Esophagus muscularis mucosa (tissue), 4 donors: ENCODE measurements around the gene PRKCG. TPM values are rescaled to one million over a fixed set of nuclear protein-coding genes. Genes with fewer than 3 reads are reported as not detected.

Experiments used
- DNase-seq: peaks from one replicate; pipeline ENCODE4 v3.0.0-alpha.2; 2017; ENCODE audit errors: extremely low spot score
- H3K27ac ChIP-seq, 4 donors: fragments of 200-600 bp; sonication (generic); replicated peaks in 1 of 4; 1 replicate in 3 of 4; 2 replicates in 1 of 4; pipeline ENCODE4 v1.5.1; 2016 to 2019; ENCODE audit warnings: mild to moderate bottlenecking in 1 of 4
- H3K27me3 ChIP-seq, 4 donors: fragments of 200-600 bp; sonication (generic); one replicate each; pipeline versions ENCODE4 v1.5.1 to v1.6.0; 2016 to 2019
- H3K36me3 ChIP-seq, 4 donors: fragments of 200-600 bp; sonication (generic); one replicate each; pipeline ENCODE4 v1.5.1; 2016 to 2019
- H3K4me1 ChIP-seq, 4 donors: fragments of 200-600 bp; sonication (generic); one replicate each; pipeline ENCODE4 v1.5.1; 2016 to 2019
- H3K4me3 ChIP-seq, 4 donors: fragments of 200-600 bp; sonication (generic); 1 replicate in 2 of 4; 2 replicates in 2 of 4; pipeline ENCODE4 v1.5.1; 2016 to 2019; ENCODE audit warnings: mild to moderate bottlenecking in 4 of 4, moderate library complexity in 1 of 4
- H3K9me3 ChIP-seq, 4 donors: fragments of 200-600 bp; sonication (generic); 1 replicate in 3 of 4; 2 replicates in 1 of 4; pipeline ENCODE4 v1.5.1; 2016 to 2019
- EP300 ChIP-seq: sonication (generic); formaldehyde crosslinking; IDR thresholded peaks from one replicate; pipeline ENCODE4 v1.6.1; 2017; ENCODE audit warnings: antibody characterized with exemption
- POLR2A ChIP-seq: fragments of 450-650 bp; IDR thresholded peaks from one replicate; pipeline ENCODE4 v1.6.1; 2017; ENCODE audit warnings: antibody characterized with exemption, moderate library complexity, mild to moderate bottlenecking, low read depth
- POLR2AphosphoS5 ChIP-seq, 2 donors: sonication (generic); formaldehyde crosslinking; IDR thresholded peaks; one replicate each; pipeline ENCODE4 v1.6.1; 2017; ENCODE audit warnings: antibody characterized with exemption in 2 of 2
- WGBS: methylation state at CpG from one replicate; pipeline ENCODE4 v1.1.5; 2018; 5-methylcytosine and 5-hydroxymethylcytosine counted together
- intact Hi-C: fragments of 100-400 bp; cut with DNase I; formaldehyde crosslinking; loops from one replicate; pipeline ENCODE4 v1.15.1; 2023
- total RNA-seq, 4 donors: library from RNA; depleted of rRNA; stranded (reverse); fragments of >200 nt; gene quantifications; one replicate each; pipeline versions ENCODE4 v1.1.0 to v1.2.1, GENCODE V29; 2016
- TF ChIP-seq, protein P1 (sequence below), 3 experiments: fragments of 200-600 bp in 2 of 3; fragments of 450-650 bp in 1 of 3; sonication (generic) in 2 of 3; IDR thresholded peaks; one replicate each; pipeline ENCODE4 v1.5.1; 2017 to 2019; ENCODE audit warnings: antibody characterized with exemption in 3 of 3, mild to moderate bottlenecking in 2 of 3, moderate library complexity in 1 of 3

The PRKCG gene
- total RNA-seq, 4 donors from 2014 or later = not detected

DNA sequence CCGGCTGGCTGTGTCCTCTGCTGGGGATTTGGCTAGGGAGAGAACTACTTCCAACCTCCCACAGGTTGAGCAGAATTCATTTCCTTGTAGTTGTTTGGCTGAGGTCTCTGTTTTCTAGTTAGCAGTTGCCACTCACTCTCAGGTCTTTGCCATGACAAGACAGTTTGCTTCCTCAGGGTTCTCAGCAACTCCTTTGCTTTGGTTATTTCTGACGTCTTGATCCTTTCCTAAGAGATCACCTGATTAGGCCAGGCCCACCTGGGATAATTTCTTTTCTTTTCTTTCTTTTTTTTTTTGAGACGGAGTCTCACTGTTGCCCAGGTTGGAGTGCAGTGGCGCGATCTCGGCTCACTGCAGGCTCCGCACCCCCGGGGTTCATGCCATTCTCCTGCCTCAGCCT lies 71.4 kb downstream of the PRKCG start:
- no peak for TF ChIP-seq POLR2AphosphoS5 (IDR thresholded peaks at IDR 0.05)
- TF ChIP-seq POLR2A = no peak
- TF ChIP-seq, protein P1, sequence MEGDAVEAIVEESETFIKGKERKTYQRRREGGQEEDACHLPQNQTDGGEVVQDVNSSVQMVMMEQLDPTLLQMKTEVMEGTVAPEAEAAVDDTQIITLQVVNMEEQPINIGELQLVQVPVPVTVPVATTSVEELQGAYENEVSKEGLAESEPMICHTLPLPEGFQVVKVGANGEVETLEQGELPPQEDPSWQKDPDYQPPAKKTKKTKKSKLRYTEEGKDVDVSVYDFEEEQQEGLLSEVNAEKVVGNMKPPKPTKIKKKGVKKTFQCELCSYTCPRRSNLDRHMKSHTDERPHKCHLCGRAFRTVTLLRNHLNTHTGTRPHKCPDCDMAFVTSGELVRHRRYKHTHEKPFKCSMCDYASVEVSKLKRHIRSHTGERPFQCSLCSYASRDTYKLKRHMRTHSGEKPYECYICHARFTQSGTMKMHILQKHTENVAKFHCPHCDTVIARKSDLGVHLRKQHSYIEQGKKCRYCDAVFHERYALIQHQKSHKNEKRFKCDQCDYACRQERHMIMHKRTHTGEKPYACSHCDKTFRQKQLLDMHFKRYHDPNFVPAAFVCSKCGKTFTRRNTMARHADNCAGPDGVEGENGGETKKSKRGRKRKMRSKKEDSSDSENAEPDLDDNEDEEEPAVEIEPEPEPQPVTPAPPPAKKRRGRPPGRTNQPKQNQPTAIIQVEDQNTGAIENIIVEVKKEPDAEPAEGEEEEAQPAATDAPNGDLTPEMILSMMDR (IDR thresholded peaks at IDR 0.05) = no peak
- TF ChIP-seq EP300 = no peak
- peaks cover 0 to 96% (median 13%) of the 10 kb centered on the region in 4 donors for H3K27me3 ChIP-seq
- no peak overlapping the region for H3K4me3 ChIP-seq
- no peaks in the 10 kb centered on the region for H3K36me3 ChIP-seq
- DNase-seq = no peak
- no peaks in the 10 kb centered on the region for H3K9me3 ChIP-seq
- WGBS = 77% methylated on average over 8 of the region's 8 CpGs
- H3K4me1 ChIP-seq = no peaks in the 10 kb centered on the region
- intact Hi-C loops = no loop called here
- no peak overlapping the region for H3K27ac ChIP-seq

Other genes with a start within 250 kb of the PRKCG start
- gene NLRP12, start 57.9 kb upstream of the PRKCG start, total RNA-seq = 1 to 10 TPM in 1 of 4 donors, under 1 TPM in 3; under 0.01 to 1.8 (median 0.30) TPM
- 100 to 1,000 TPM; 130 to 353 (median 204) TPM for gene MYADM, start 14.3 kb upstream of the PRKCG start, total RNA-seq
- gene CACNG7, start 27.1 kb downstream of the PRKCG start, total RNA-seq = 1 to 10 TPM in 1 of 4 donors, under 1 TPM in 1, not detected in 2; under 0.01 to 1.2 TPM
- under 1 TPM in 1 of 4 donors, not detected in 3; 0.06 TPM for gene CACNG8, start 80.7 kb downstream of the PRKCG start, total RNA-seq
- not detected for gene CACNG6, start 109.4 kb downstream of the PRKCG start, total RNA-seq
- gene VSTM1, start 181.7 kb downstream of the PRKCG start, total RNA-seq = under 1 TPM in 1 of 4 donors, not detected in 3; 0.33 TPM
- not detected for gene TARM1, start 199.2 kb downstream of the PRKCG start, total RNA-seq
- gene OSCAR, start 218.6 kb downstream of the PRKCG start, total RNA-seq = 1 to 10 TPM in 3 of 4 donors, under 1 TPM in 1; 0.29 to 5.0 (median 1.6) TPM
- 10 to 100 TPM in 3 of 4 donors, 1 to 10 TPM in 1; 9.1 to 50.9 (median 26.4) TPM for gene NDUFA3, start 220.7 kb downstream of the PRKCG start, total RNA-seq
- gene TFPT, start 233.5 kb downstream of the PRKCG start, total RNA-seq = 10 to 100 TPM; 10.8 to 26.6 (median 19.8) TPM
- 10 to 100 TPM; 44.9 to 64.3 (median 56.0) TPM for gene PRPF31, start 233.6 kb downstream of the PRKCG start, total RNA-seq